Liver (tissue), 9 donors: Measurements from ENCODE around the gene MYO10. TPM values are rescaled to one million over a fixed set of nuclear protein-coding genes. Genes with fewer than 3 reads are reported as not detected.
A peak's percentile ranks its signal among the peaks of the same experiment; 100 is the strongest.

Source experiments
- DNase-seq: peaks from one replicate; pipeline ENCODE4 v3.0.0-alpha.2; 2017; ENCODE audit warnings: low spot score
- H3K27ac ChIP-seq, 2 donors: one replicate each; pipeline ENCODE4 v1.7.0; 2013; ENCODE audit warnings: inconsistent platforms in 2 of 2, low read length in 2 of 2, control low read depth in 1 of 2, low read depth in 1 of 2, mild to moderate bottlenecking in 1 of 2
- H3K27me3 ChIP-seq, 4 donors: one replicate each; pipeline versions ENCODE4 v1.6.1 to v1.7.0; 2013; ENCODE audit warnings: low read length in 3 of 4, inconsistent platforms in 1 of 4, mild to moderate bottlenecking in 1 of 4, moderate library complexity in 1 of 4; ENCODE audit not compliant: control insufficient read depth in 4 of 4, insufficient read depth in 4 of 4
- H3K36me3 ChIP-seq, 4 donors: one replicate each; pipeline versions ENCODE4 v1.6.1 to v1.7.0; 2013; ENCODE audit warnings: low read length in 3 of 4, mild to moderate bottlenecking in 3 of 4, low read depth in 1 of 4, moderate library complexity in 1 of 4; ENCODE audit not compliant: control insufficient read depth in 4 of 4, insufficient read depth in 3 of 4
- H3K4me1 ChIP-seq, 4 donors: one replicate each; pipeline versions ENCODE4 v1.6.1 to v1.7.0; 2013; ENCODE audit warnings: low read length in 3 of 4, mild to moderate bottlenecking in 3 of 4, moderate library complexity in 1 of 4; ENCODE audit not compliant: control insufficient read depth in 4 of 4, insufficient read depth in 4 of 4
- H3K4me3 ChIP-seq, 3 donors: one replicate each; pipeline versions ENCODE4 v1.6.1 to v1.7.0; 2013; ENCODE audit warnings: low read length in 3 of 3, control low read depth in 1 of 3, low read depth in 1 of 3, mild to moderate bottlenecking in 1 of 3
- H3K9ac ChIP-seq, 2 donors: one replicate each; pipeline ENCODE4 v1.7.0; 2013; ENCODE audit warnings: low read length in 2 of 2, mild to moderate bottlenecking in 2 of 2, moderate library complexity in 2 of 2, control low read depth in 1 of 2, low read depth in 1 of 2
- H3K9me3 ChIP-seq, 4 donors: one replicate each; pipeline versions ENCODE4 v1.6.1 to v1.7.0; 2013; ENCODE audit warnings: low read length in 3 of 4; ENCODE audit not compliant: control insufficient read depth in 4 of 4
- FOXA1 ChIP-seq: IDR thresholded peaks from 2 replicates; pipeline ENCODE4 v1.6.1; 2016; ENCODE audit warnings: antibody characterized with exemption
- FOXA2 ChIP-seq: IDR thresholded peaks from 2 replicates; pipeline ENCODE4 v1.6.1; 2016; ENCODE audit warnings: antibody characterized with exemption
- GABPA ChIP-seq, 2 donors: IDR thresholded peaks in 1 of 2; conservative IDR thresholded peaks in 1 of 2; 2 replicates each; pipeline ENCODE4 v1.6.1; 2016; ENCODE audit warnings: antibody characterized with exemption in 2 of 2, mild to moderate bottlenecking in 1 of 2, moderate library complexity in 1 of 2
- HNF4A ChIP-seq, 2 donors: conservative IDR thresholded peaks; 2 replicates each; pipeline ENCODE4 v1.6.1; 2016; ENCODE audit warnings: antibody characterized with exemption in 2 of 2, mild to moderate bottlenecking in 2 of 2
- JUND ChIP-seq, 2 donors: IDR thresholded peaks; 2 replicates each; pipeline ENCODE4 v1.6.1; 2016; ENCODE audit warnings: antibody characterized with exemption in 2 of 2
- NR2F2 ChIP-seq: IDR thresholded peaks from 2 replicates; pipeline ENCODE4 v1.6.1; 2016; ENCODE audit warnings: antibody characterized with exemption
- RAD21 ChIP-seq, 2 donors: IDR thresholded peaks; 2 replicates each; pipeline ENCODE4 v1.6.1; 2016; ENCODE audit warnings: antibody characterized with exemption in 2 of 2, mild to moderate bottlenecking in 2 of 2
- RXRA ChIP-seq, 2 donors: IDR thresholded peaks; 2 replicates each; pipeline ENCODE4 v1.6.1; 2017 to 2018; ENCODE audit warnings: antibody characterized with exemption in 2 of 2, mild to moderate bottlenecking in 1 of 2
- TAF1 ChIP-seq: conservative IDR thresholded peaks from 2 replicates; pipeline ENCODE4 v1.6.1; 2016; ENCODE audit warnings: antibody characterized with exemption, mild to moderate bottlenecking
- YY1 ChIP-seq: IDR thresholded peaks from 2 replicates; pipeline ENCODE4 v1.6.1; 2016; ENCODE audit warnings: antibody characterized with exemption, mild to moderate bottlenecking
- WGBS: extraction: QIAGEN DNeasy Blood & Tissue Kit; methylation state at CpG from one replicate; pipeline ENCODE4 v1.1.7; 2013; 5-methylcytosine and 5-hydroxymethylcytosine counted together
- polyA plus RNA-seq, 2 donors: library from polyadenylated mRNA; stranded (reverse) in 1 of 2; unstranded in 1 of 2; fragments of 200-250 nt in 1 of 2; fragments of >200 nt in 1 of 2; fragmentation: Nextera tagmentation in 1 of 2; extraction: Ambion mirVana in 1 of 2; gene quantifications; one replicate each; pipeline versions ENCODE4 v1.2.1 to v1.2.3, GENCODE V29; 2013 to 2015
- total RNA-seq, 2 donors: library from RNA; depleted of rRNA; stranded (reverse); fragments of >200 nt; gene quantifications; one replicate each; pipeline ENCODE4 v1.2.3, GENCODE V29; 2014
- TF ChIP-seq, protein P1 (sequence below): IDR thresholded peaks from 2 replicates; pipeline ENCODE4 v1.6.1; 2016; ENCODE audit warnings: antibody characterized with exemption
- TF ChIP-seq, protein P2 (sequence below): fragments of 150-350 bp; IDR thresholded peaks from 2 replicates; pipeline ENCODE4 v1.5.1; 2017; ENCODE audit warnings: improper control_type of control experiment, low read depth, low read length; ENCODE audit not compliant: missing input control
- TF ChIP-seq, protein P3 (sequence below): IDR thresholded peaks from 2 replicates; pipeline ENCODE4 v1.6.1; 2016; ENCODE audit warnings: antibody characterized with exemption
- TF ChIP-seq, protein P4 (sequence below): IDR thresholded peaks from 2 replicates; pipeline ENCODE4 v1.6.1; 2016; ENCODE audit warnings: antibody characterized with exemption, mild to moderate bottlenecking
- donor health status: healthy.
- donor health status: healthy.
- donor health status: healthy.
- donor health status: healthy.
- donor health status: healthy.

MYO10 gene
- total and polyA plus RNA-seq, 4 donors, result 4.3 to 15.3 (median 7.1) TPM

DNA sequence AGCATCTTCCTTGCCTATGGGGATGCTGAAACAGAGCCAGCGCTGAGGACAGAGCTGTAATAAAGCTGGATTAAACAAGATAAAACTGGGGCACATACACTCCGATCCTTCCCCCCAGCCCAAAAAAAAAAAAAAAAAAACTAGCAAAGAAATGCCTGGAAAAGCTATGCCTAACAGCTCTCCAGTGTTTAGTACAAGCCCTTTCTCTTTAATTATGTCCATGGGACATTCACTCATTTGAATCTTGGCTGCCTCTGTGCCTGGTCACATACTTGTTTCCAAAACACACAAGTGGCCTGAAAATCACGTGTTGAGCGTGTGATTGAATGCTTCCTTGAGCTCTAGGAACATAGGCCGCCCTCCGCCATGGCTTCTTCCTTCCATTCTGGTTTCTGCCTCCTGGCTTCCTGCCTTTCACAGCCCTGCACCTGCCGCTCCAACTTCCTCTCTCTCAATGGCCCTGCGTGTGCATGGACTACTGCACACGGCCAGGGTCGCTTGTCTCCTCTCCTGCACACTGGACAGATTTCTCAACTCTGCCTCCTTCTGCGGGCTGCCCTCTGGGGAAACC is 208.2 kb downstream of the MYO10 start:
- Histone ChIP-seq H3K9ac (no peak overlapping the region), H3K36me3 (no peaks in the 10 kb centered on the region), H3K4me1 (peaks cover 0 to 4% (median 0%) of the 10 kb centered on the region in 4 donors), H3K4me3 (no peak overlapping the region), H3K9me3 (no peaks in the 10 kb centered on the region), H3K27me3 (peaks cover 0 to 2% (median 0%) of the 10 kb centered on the region in 4 donors), H3K27ac (peak overlapping the region in 1 of 2 donors; percentile 35)
- DNase-seq, result no peak
- TF ChIP-seq RXRA (IDR thresholded peaks at IDR 0.05), result no peak
- peak; percentile 24 for TF ChIP-seq YY1
- WGBS, result 57% methylated on average over 11 of the region's 11 CpGs

DNA sequence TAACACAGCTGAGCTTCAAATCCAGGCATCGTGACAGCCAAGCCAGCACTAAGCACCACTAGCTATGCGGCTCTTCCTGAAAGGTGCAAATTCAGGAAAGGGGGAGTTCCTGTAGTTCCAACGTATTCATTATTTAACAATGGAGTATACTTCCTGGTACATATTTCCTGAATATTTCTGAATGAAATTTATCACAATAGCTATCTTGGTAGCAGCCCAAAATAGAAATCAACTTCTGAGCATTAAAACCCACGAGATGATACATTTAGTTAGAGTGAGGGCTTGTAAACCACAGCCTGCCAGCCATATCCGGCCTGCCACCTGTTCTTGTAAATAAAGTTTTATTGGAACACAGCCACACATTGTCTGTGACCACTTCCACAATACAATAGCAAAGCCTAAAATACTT is 209.5 kb downstream of the MYO10 start:
- H3K27ac ChIP-seq, result no peak overlapping the region
- H3K4me3 ChIP-seq, result no peak overlapping the region
- H3K27me3 ChIP-seq, result peaks cover 0 to 2% (median 0%) of the 10 kb centered on the region in 4 donors
- DNase-seq, result no peak
- H3K9me3 ChIP-seq, result no peaks in the 10 kb centered on the region
- 65% methylated on average over 5 of the region's 5 CpGs for WGBS
- H3K4me1 ChIP-seq, result peaks cover 0 to 4% (median 0%) of the 10 kb centered on the region in 4 donors
- H3K36me3 ChIP-seq, result no peaks in the 10 kb centered on the region
- H3K9ac ChIP-seq, result no peak overlapping the region
- TF ChIP-seq, protein P1, sequence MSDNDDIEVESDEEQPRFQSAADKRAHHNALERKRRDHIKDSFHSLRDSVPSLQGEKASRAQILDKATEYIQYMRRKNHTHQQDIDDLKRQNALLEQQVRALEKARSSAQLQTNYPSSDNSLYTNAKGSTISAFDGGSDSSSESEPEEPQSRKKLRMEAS, result no peak
- no peak for TF ChIP-seq RAD21 (IDR thresholded peaks at IDR 0.05)
- no peak for TF ChIP-seq TAF1
- TF ChIP-seq, protein P2, sequence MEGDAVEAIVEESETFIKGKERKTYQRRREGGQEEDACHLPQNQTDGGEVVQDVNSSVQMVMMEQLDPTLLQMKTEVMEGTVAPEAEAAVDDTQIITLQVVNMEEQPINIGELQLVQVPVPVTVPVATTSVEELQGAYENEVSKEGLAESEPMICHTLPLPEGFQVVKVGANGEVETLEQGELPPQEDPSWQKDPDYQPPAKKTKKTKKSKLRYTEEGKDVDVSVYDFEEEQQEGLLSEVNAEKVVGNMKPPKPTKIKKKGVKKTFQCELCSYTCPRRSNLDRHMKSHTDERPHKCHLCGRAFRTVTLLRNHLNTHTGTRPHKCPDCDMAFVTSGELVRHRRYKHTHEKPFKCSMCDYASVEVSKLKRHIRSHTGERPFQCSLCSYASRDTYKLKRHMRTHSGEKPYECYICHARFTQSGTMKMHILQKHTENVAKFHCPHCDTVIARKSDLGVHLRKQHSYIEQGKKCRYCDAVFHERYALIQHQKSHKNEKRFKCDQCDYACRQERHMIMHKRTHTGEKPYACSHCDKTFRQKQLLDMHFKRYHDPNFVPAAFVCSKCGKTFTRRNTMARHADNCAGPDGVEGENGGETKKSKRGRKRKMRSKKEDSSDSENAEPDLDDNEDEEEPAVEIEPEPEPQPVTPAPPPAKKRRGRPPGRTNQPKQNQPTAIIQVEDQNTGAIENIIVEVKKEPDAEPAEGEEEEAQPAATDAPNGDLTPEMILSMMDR, result no peak
- TF ChIP-seq FOXA2, result no peak
- TF ChIP-seq, protein P3, sequence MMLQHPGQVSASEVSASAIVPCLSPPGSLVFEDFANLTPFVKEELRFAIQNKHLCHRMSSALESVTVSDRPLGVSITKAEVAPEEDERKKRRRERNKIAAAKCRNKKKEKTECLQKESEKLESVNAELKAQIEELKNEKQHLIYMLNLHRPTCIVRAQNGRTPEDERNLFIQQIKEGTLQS, result no peak
- TF ChIP-seq YY1, result no peak
- TF ChIP-seq NR2F2, result no peak
- TF ChIP-seq GABPA (IDR thresholded peaks at IDR 0.05 in 1 of 2, conservative IDR thresholded peaks at IDR 0.05 in 1 of 2), result no peak
- TF ChIP-seq FOXA1, result no peak
- no peak for TF ChIP-seq RXRA (IDR thresholded peaks at IDR 0.05)

DNA sequence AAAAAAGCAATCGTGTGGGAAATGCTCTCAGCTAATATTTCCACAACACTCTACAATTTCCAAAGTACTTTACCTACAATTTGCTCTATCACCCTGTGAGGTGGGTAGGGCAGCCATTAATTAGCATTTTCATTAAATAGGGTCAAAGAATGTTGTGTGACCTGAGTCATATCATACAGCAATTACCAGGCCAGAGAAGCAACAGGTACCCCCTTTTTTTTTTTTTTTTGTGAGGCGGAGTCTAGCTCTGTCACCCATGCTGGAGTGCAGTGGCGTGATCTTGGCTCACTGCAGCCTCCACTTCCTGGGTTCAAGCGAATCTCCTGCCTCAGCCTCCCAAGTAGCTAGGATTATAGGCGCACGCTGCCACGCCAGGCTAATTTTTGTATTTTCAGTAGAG is 210.5 kb downstream of the MYO10 start:
- H3K27me3 ChIP-seq, result peaks cover 0 to 2% (median 0%) of the 10 kb centered on the region in 4 donors
- no peak for DNase-seq
- no peak overlapping the region for H3K4me3 ChIP-seq
- H3K9me3 ChIP-seq, result no peaks in the 10 kb centered on the region
- TF ChIP-seq RAD21 (IDR thresholded peaks at IDR 0.05) (no peak), HNF4A (conservative IDR thresholded peaks at IDR 0.05) (no peak), JUND (IDR thresholded peaks at IDR 0.05) (no peak), FOXA1 (no peak), RXRA (IDR thresholded peaks at IDR 0.05) (no peak), FOXA2 (no peak), GABPA (IDR thresholded peaks at IDR 0.05 in 1 of 2, conservative IDR thresholded peaks at IDR 0.05 in 1 of 2) (no peak)
- TF ChIP-seq, protein P2, result no peak
- TF ChIP-seq, protein P4, sequence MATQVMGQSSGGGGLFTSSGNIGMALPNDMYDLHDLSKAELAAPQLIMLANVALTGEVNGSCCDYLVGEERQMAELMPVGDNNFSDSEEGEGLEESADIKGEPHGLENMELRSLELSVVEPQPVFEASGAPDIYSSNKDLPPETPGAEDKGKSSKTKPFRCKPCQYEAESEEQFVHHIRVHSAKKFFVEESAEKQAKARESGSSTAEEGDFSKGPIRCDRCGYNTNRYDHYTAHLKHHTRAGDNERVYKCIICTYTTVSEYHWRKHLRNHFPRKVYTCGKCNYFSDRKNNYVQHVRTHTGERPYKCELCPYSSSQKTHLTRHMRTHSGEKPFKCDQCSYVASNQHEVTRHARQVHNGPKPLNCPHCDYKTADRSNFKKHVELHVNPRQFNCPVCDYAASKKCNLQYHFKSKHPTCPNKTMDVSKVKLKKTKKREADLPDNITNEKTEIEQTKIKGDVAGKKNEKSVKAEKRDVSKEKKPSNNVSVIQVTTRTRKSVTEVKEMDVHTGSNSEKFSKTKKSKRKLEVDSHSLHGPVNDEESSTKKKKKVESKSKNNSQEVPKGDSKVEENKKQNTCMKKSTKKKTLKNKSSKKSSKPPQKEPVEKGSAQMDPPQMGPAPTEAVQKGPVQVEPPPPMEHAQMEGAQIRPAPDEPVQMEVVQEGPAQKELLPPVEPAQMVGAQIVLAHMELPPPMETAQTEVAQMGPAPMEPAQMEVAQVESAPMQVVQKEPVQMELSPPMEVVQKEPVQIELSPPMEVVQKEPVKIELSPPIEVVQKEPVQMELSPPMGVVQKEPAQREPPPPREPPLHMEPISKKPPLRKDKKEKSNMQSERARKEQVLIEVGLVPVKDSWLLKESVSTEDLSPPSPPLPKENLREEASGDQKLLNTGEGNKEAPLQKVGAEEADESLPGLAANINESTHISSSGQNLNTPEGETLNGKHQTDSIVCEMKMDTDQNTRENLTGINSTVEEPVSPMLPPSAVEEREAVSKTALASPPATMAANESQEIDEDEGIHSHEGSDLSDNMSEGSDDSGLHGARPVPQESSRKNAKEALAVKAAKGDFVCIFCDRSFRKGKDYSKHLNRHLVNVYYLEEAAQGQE, result no peak
- TF ChIP-seq, protein P1, result no peak
- H3K9ac ChIP-seq, result no peak overlapping the region
- WGBS, result 92% methylated on average over 7 of the region's 7 CpGs
- peaks cover 0 to 4% (median 0%) of the 10 kb centered on the region in 4 donors for H3K4me1 ChIP-seq
- no peaks in the 10 kb centered on the region for H3K36me3 ChIP-seq
- H3K27ac ChIP-seq, result no peak overlapping the region
